GM12878 (cell line): ENCODE results near the gene GRAMD2B. TPM values are rescaled to one million over a fixed set of nuclear protein-coding genes. Genes with fewer than 3 reads are reported as not detected.
A peak's percentile ranks its signal among the peaks of the same experiment; 100 is the strongest.

Experiments
- ATAC-seq: fragments of 200-7000 bp; cut with Tn5 transposase; 3 replicates; pipeline ENCODE4 v1.9.1; 2020; ENCODE audit warnings: mild to moderate bottlenecking, moderate library complexity
- BruUV-seq: library from RNA; stranded (reverse); fragments of 400-500 nt; replicated peaks from 2 replicates; lab custom pipeline; 2021; lab: Mats Ljungman, UMichigan
- CTCF ChIA-PET: fragments of 300-600 bp; sonication (Branson Sonifier 250); formaldehyde crosslinking; extraction: SDS; loops from one replicate; lab custom pipeline; 2021; ENCODE audit warnings: inconsistent platforms; lab: Yijun Ruan, JAX
- POLR2A ChIA-PET: fragments of 350-600 bp; formaldehyde crosslinking; extraction: SDS; loops from one replicate; lab custom pipeline; 2021; ENCODE audit warnings: inconsistent platforms; lab: Charles Lee
- RAD21 ChIA-PET: fragments of 300-600 bp; sonication (Branson Sonifier 250); formaldehyde crosslinking; loops from one replicate; lab custom pipeline; 2023; ENCODE audit warnings: antibody characterized with exemption; ENCODE audit not compliant: unreplicated experiment; lab: Charles Lee
- SMC1A ChIA-PET: fragments of 300-600 bp; sonication (Branson Sonifier 250); formaldehyde crosslinking; loops from one replicate; lab custom pipeline; 2023; ENCODE audit not compliant: unreplicated experiment, uncharacterized antibody; lab: Charles Lee
- DNase-seq: peaks from one replicate; pipeline ENCODE4 v3.0.0-alpha.2; 2011; ENCODE audit warnings: low read depth, low spot score
- FAIRE-seq: peaks from 3 replicates; lab custom pipeline; 2011; peaks lifted over from hg19 to GRCh38; lab: Jason Lieb, UNC
- H2AFZ ChIP-seq: 2 replicates; pipeline ENCODE4 v1.6.0; 2011; ENCODE audit warnings: low read depth, low read length, control low read depth; ENCODE audit not compliant: control insufficient read depth
- H3K27ac ChIP-seq: 2 replicates; pipeline ENCODE4 v1.5.1; 2011; ENCODE audit warnings: control low read depth; ENCODE audit not compliant: control insufficient read depth, insufficient read depth
- H3K27me3 ChIP-seq, 2 experiments: replicated peaks in 1 of 2; 2 replicates each; pipeline versions ENCODE4 v1.6.0 to v1.6.1; 2011; ENCODE audit warnings: low read length in 1 of 2; ENCODE audit not compliant: control insufficient read depth in 2 of 2, insufficient read depth in 2 of 2
- H3K36me3 ChIP-seq, 2 experiments: 2 replicates each; pipeline ENCODE4 v1.5.1; 2011; ENCODE audit warnings: low read length in 1 of 2; ENCODE audit not compliant: control insufficient read depth in 2 of 2, insufficient read depth in 2 of 2
- H3K4me1 ChIP-seq: 2 replicates; pipeline ENCODE4 v1.6.1; 2011; ENCODE audit warnings: mild to moderate bottlenecking, low read length, moderate library complexity, mixed read lengths; ENCODE audit not compliant: control insufficient read depth, insufficient read depth
- H3K4me2 ChIP-seq: 2 replicates; pipeline ENCODE4 v1.6.0; 2011; ENCODE audit warnings: control low read depth; ENCODE audit not compliant: control insufficient read depth, insufficient read depth
- H3K4me3 ChIP-seq: fragments of 200-600 bp; sonication (generic); 2 replicates; pipeline ENCODE4 v1.5.1; 2016
- H3K79me2 ChIP-seq: 2 replicates; pipeline ENCODE4 v1.6.0; 2011; ENCODE audit warnings: low read length; ENCODE audit not compliant: control insufficient read depth, insufficient read depth
- H3K9ac ChIP-seq: 2 replicates; pipeline ENCODE4 v1.8.0; 2011; ENCODE audit warnings: low read length, control low read depth, mixed read lengths; ENCODE audit not compliant: control insufficient read depth, insufficient read depth
- H3K9me3 ChIP-seq: replicated peaks from 3 replicates; pipeline ENCODE4 v1.5.1; 2011; ENCODE audit warnings: mild to moderate bottlenecking, low read length; ENCODE audit not compliant: control insufficient read depth, insufficient read depth
- H4K20me1 ChIP-seq: 2 replicates; pipeline ENCODE4 v1.6.0; 2011; ENCODE audit not compliant: control insufficient read depth, insufficient read depth
- ASH2L ChIP-seq: fragments of 300-600, 200-600 bp; sonication (generic); IDR thresholded peaks from 2 replicates; pipeline ENCODE4 v1.6.1; 2017; ENCODE audit warnings: low read depth, mild to moderate bottlenecking, borderline replicate concordance
- ATF7 ChIP-seq: fragments of 450-650 bp; IDR thresholded peaks from 2 replicates; pipeline ENCODE4 v1.6.1; 2016; ENCODE audit warnings: low read depth, mild to moderate bottlenecking
- CEBPZ ChIP-seq: fragments of 150-350 bp; IDR thresholded peaks from 2 replicates; pipeline ENCODE4 v1.6.1; 2016; ENCODE audit warnings: low read depth, low read length
- EZH2 ChIP-seq: IDR thresholded peaks from 2 replicates; pipeline ENCODE4 v1.6.1; 2012; ENCODE audit warnings: low read depth, mild to moderate bottlenecking, control low read depth, inconsistent platforms, low read length, borderline replicate concordance; ENCODE audit not compliant: control insufficient read depth
- IKZF2 ChIP-seq, 2 experiments: fragments of 450-650 bp; IDR thresholded peaks; 2 replicates each; pipeline ENCODE4 v1.6.1; 2017; ENCODE audit warnings: mild to moderate bottlenecking in 2 of 2, moderate library complexity in 2 of 2
- NBN ChIP-seq: fragments of 450-650 bp; IDR thresholded peaks from 2 replicates; pipeline ENCODE4 v1.6.1; 2016
- RCOR1 ChIP-seq: conservative IDR thresholded peaks from 2 replicates; pipeline ENCODE4 v1.6.1; 2012; ENCODE audit warnings: low read depth, low read length, improper control_type of control experiment
- RFX5 ChIP-seq: IDR thresholded peaks from 2 replicates; pipeline ENCODE4 v1.6.1; 2011; ENCODE audit warnings: low read depth, low read length, improper control_type of control experiment
- SMARCA5 ChIP-seq: fragments of 450-650 bp; IDR thresholded peaks from 2 replicates; pipeline ENCODE4 v1.6.1; 2017; ENCODE audit warnings: mild to moderate bottlenecking
- WRNIP1 ChIP-seq: IDR thresholded peaks from 2 replicates; pipeline ENCODE4 v1.6.1; 2011; ENCODE audit warnings: low read depth, low read length, improper control_type of control experiment, borderline replicate concordance
- WGBS: methylation state at CpG from one replicate; pipeline ENCODE4 v1.1.6; 2016; ENCODE audit warnings: low lambda C conversion rate; ENCODE audit not compliant: insufficient replicate concordance, insufficient coverage; ENCODE audit errors: missing lambda C conversion rate; 5-methylcytosine and 5-hydroxymethylcytosine counted together
- in situ Hi-C: fragments of 300-500 bp; cut with MboI; formaldehyde crosslinking; loops from 9 replicates; pipeline ENCODE4 v1.14.3; 2018; ENCODE audit warnings: mixed read lengths
- intact Hi-C: fragments of 100-400 bp; cut with micrococcal nuclease; formaldehyde crosslinking; loops from one replicate; pipeline ENCODE4 v1.14.2; 2022; ENCODE audit not compliant: unreplicated experiment
- polyA plus RNA-seq, 11 experiments: library from polyadenylated mRNA; depleted of rRNA in 4 of 11; unstranded in 6 of 11; stranded (reverse) in 5 of 11; fragments of >200 nt; fragmentation: Nextera tagmentation in 4 of 11; fragmentation: Illumina TruSeq in 1 of 11; extraction: Ambion mirVana in 4 of 11; extraction: Trizol in 1 of 11; gene quantifications; 1 replicate in 1 of 11; 2 replicates in 10 of 11; pipeline versions ENCODE4 v1.2.1 to v1.2.3, GENCODE V29; 2011 to 2016; ENCODE audit warnings: inconsistent platforms in 2 of 11, missing spikeins in 2 of 11, low read depth in 1 of 11
- total RNA-seq, 4 experiments: library from RNA; depleted of rRNA in 3 of 4; stranded (reverse); fragments of >200 nt in 3 of 4; fragmentation: Illumina TruSeq in 1 of 4; extraction: Trizol in 1 of 4; gene quantifications; 2 replicates each; pipeline versions ENCODE4 v1.2.1 to v1.2.3, GENCODE V29; 2013 to 2021

Gene GRAMD2B
- total and polyA plus RNA-seq, 10 of the 15 experiments (the other 5 are each of a cell fraction or from before 2014, with no cell fraction given), result 1.9 to 21.5 (median 8.4) TPM

GRCh38 chr5:126538579-126538978 lies 115.4 kb downstream of the GRAMD2B start:
- Histone ChIP-seq H3K27ac (no peak overlapping the region), H4K20me1 (no peaks in the 10 kb centered on the region), H3K4me2 (no peak overlapping the region), H2AFZ (no peak overlapping the region), H3K36me3 (no peaks in the 10 kb centered on the region), H3K27me3 (no peaks in the 10 kb centered on the region), H3K4me3 (no peak overlapping the region), H3K9ac (no peak overlapping the region), H3K4me1 (no peaks in the 10 kb centered on the region), H3K9me3 (no peaks in the 10 kb centered on the region; the same call in 2 of the 3 replicates)
- no TSS peak for BruUV-seq
- DNase-seq, result no peak
- ChIA-PET SMC1A (interaction anchor here (0.8 to 6.3 kb wide), 7 partner anchors 39 to 200 kb away, joined by 3 to 41 read pairs (median 7); no protein-coding TSS in a partner anchor), POLR2A (no interaction called here), RAD21 (interaction anchor here (0.5 to 5.6 kb wide), 5 partner anchors 164 to 200 kb away, joined by 3 to 36 read pairs (median 3); no protein-coding TSS in a partner anchor), CTCF (interaction anchor here (0.6 to 11.8 kb wide), 12 partner anchors 7 to 201 kb away, joined by 3 to 136 read pairs (median 4); partner anchors contain the start of gene GRAMD2B)
- ATAC-seq, result no peak
- in situ Hi-C loops (loop anchor here (5.0 kb wide), 1 partner anchor 186 kb away; no protein-coding TSS in a partner anchor), intact Hi-C loops (loop anchor here (5.0 kb wide), 1 partner anchor 36 kb away; no protein-coding TSS in a partner anchor)
- no peak for FAIRE-seq
- TF ChIP-seq RCOR1, result no peak
- TF ChIP-seq SMARCA5, result peak; percentile 35; the same call in 1 of the 2 replicates
- TF ChIP-seq, all 136 proteins: peak for 1
- WGBS, result 0% methylated on average over 1 of the region's 1 CpG
- no peaks in the 10 kb centered on the region for H3K79me2 ChIP-seq

DNA sequence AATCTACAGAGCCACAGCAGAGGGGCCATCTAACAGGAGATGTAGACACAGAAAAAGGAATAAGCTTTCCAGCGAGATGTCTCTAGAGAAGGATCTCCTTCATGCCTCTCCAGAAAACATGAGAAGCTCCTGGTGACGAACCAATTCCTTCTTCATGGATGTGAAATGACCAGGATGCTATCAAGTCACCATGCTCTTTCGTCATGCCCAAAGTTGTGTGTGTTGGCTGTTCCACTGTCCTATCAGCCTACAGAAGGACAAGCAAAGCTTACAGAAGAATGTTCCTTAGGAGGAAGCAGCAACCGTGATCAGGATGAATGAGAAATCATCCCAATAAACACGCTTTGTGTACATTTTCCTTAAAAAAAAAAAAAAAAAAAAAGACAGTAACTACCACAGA lies 117.4 kb downstream of the GRAMD2B start:
- ChIA-PET CTCF (interaction anchor here (0.5 to 11.8 kb wide), 12 partner anchors 9 to 268 kb away, joined by 3 to 136 read pairs (median 6); no protein-coding TSS in a partner anchor), SMC1A (interaction anchor here (0.6 to 6.3 kb wide), 11 partner anchors 24 to 487 kb away, joined by 3 to 41 read pairs (median 5); no protein-coding TSS in a partner anchor), POLR2A (interaction anchor here (1.3 kb wide), 1 partner anchor 201 kb away, joined by 3 read pairs; no protein-coding TSS in a partner anchor), RAD21 (interaction anchor here (1.4 to 5.6 kb wide), 5 partner anchors 25 to 202 kb away, joined by 4 to 36 read pairs (median 7); no protein-coding TSS in a partner anchor)
- DNase-seq, result no peak
- in situ Hi-C loops, result no loop called here
- Histone ChIP-seq H3K36me3 (no peaks in the 10 kb centered on the region), H3K9me3 (no peaks in the 10 kb centered on the region), H3K4me1 (no peaks in the 10 kb centered on the region), H4K20me1 (no peaks in the 10 kb centered on the region), H3K9ac (no peak overlapping the region), H3K4me3 (no peak overlapping the region), H3K27me3 (no peaks in the 10 kb centered on the region), H3K4me2 (no peak overlapping the region), H2AFZ (no peak overlapping the region), H3K27ac (no peak overlapping the region), H3K79me2 (no peaks in the 10 kb centered on the region)
- WGBS, result 36% methylated on average over 5 of the region's 5 CpGs
- no peak for FAIRE-seq
- intact Hi-C loops, result loop anchor here (5.0 kb wide), 2 partner anchors 77 to 952 kb away; no protein-coding TSS in a partner anchor
- no TSS peak for BruUV-seq
- no peak for ATAC-seq
- no peak for TF ChIP-seq EZH2
- no peak for TF ChIP-seq NBN
- TF ChIP-seq ATF7, result no peak
- TF ChIP-seq ASH2L, result no peak
- no peak for TF ChIP-seq RFX5
- no peak for TF ChIP-seq IKZF2 (IDR thresholded peaks at IDR 0.05)
- no peak for TF ChIP-seq CEBPZ
- no peak for TF ChIP-seq WRNIP1
